Suppressor macrophage treated with lipopolysaccharide for 1 hour (primary cell): ENCODE data around the gene TADA2B.
"Not testable (repeated sequence)": the region's sequence is repeated elsewhere in the genome, so short reads cannot be mapped to it uniquely, and the experiment has no call there.

ENCODE experiments used
- DNase-seq, 3 donors: peaks; one replicate each; pipeline ENCODE4 v3.0.0-alpha.2; 2020 to 2022

The TADA2B gene

GRCh38 chr4:7061815-7062214 is 18.6 kb downstream of the TADA2B start:
- DNase-seq: no peak

DNA sequence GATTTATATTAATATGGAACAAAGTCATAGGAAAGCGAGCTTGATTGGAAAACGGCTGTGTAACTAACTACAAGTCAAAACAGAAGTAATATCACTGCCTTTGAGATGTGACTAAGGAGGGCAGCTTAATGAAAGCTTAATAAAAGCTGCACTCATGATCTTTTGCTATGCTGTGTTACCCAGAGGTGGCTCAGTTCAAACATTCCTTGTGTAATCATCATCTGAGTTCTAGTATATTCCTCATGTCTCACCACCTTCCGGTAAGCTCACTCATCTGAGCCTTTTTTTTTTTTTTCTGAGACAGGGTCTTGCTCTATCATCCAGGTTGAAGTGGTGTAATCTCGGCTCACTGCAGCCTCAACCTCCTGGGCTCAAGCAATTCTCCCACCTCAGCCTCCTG is 19.6 kb downstream of the TADA2B start:
- DNase-seq: no peak

- no peak for DNase-seq
Observed at GRCh38 chr4:7063362-7063761, 20.2 kb downstream of the TADA2B start.

DNA sequence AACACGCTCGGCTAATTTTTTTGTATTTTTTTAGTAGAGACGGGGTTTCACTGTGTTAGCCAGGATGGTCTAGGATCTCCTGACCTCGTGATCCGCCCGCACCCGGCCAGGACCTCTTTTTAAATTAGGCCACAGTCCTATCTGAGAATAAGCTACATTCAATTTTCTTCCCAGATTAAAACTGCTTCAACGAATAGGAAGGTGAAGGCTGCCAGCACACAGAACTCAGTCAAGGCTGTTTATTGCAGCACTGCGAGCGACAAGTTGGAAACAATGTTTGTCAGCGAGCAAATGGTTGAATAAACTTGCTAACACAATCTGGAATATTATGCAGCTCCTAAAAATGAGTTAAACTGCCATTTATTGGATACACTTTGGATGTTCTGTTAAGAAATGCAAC is 22.8 kb downstream of the TADA2B start:
- DNase-seq: no peak

- DNase-seq: no peak
Observed at GRCh38 chr4:7066493-7066892, 23.3 kb downstream of the TADA2B start.

- DNase-seq: no peak
Observed at GRCh38 chr4:7067126-7067451, 23.9 kb downstream of the TADA2B start.

DNA sequence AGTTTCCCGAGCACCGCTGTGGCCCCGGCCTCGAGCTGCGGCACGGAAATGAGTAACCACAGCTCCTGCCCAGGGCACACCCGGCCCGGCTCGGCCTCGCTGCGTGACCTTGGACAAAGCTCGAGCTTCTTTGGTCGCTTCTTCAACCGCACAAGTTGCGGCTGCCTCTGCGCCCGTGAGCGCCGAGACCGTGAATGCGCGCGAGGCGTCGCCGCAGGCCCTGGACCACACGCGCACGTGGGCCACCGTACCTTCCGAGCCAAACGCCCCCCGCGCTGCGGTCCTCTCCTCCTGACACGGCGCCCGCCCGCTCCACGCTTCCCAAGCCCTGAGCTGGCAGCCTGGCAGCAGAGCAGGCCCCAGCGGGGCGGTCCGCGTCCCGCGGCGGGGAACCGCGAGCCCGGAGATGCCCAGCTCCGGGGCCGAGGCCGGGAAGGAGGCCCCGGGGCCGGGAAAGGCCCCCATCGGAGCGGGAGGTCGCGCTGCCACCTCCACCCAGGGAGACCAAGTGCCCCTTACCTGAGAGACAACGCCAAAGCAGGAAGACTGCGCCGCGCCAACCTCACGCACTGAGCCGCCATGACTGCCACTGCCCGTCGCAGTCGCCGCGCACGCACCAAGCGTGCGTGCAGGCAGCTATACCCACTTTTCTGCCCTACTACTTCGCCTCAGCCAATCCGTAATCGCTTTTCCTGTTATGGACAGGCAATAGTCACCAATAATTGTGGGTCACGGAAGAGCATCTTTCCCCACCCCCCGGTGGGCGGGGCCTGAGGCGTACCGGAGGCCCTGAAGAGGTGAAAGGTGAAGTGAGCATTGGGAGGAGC is 24.5 kb downstream of the TADA2B start, which contains the start of gene GRPEL1:
Gene GRPEL1 (minus strand): TSS at position 613 of the 827 bp plus-strand sequence. CDS start 32 bp downstream, at position 581.
- peak; percentile 100 for DNase-seq

DNA sequence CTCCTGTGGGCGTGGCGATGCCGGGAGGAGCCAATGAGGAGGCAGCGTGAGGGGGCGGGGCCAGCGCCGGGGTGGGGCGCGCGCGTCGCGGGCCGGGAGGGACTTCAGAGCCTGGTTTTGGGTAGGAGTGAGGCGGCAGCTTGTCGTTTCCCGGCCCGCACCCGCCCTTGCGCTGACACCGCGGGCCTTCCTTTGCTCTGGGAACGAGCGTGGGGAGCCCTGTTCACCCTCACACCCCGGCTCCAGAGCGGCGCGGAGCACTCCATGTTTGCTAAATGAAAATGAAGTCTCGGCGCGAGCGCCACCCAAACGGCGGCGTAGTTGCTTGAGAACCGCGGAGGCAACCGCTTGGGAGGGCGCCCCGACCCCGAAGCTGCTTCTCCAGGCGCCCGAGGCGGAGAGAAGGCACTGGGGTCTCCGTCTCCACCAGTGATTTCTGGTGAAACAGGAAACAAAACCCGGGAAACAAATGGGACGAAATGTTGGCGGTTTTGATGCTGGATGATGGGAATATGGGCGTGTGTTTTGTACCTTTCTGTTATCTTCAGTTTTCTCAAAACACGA is 25.2 kb downstream of the TADA2B start:
- no peak for DNase-seq

GRCh38 chr4:7068883-7069282 is 25.7 kb downstream of the TADA2B start:
- peak in 1 of 3 donors; percentile 23 for DNase-seq

DNA sequence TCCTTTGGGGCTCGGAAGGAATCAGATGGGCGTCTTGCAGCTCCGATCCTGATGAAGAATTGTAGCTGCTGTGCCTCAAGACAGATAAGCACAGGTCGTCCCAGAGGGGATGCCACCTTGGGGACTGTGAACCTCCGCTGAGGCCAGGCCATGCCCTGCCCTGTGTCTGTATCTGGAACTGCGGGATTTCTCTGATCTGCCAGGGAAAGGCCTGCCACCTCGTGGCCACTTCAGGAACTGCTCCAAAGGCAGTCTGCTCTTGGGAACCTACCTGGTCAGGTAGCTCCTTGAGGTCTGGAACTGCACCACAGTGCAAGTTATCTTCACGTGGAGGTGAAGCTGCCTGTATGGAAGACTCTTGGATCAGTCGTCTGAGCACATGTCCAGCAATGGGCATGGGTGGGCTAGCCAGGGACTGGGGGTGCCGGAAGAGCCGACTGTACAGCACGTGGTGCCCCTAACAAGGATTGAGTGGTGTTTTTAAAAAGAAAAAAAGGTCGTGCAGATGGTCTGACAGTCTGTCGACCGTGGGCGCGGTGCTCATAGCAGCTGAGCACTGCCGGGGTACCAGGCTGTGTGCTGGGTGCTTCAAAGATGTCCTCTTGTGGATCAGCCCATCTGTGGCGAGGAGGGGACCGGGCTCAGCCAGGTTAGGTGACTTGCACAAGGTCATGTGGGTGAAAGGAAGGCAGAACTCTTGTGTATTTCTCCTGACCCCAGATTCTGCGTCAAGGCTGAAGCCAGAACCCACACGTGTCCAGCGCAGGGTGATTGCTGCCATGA is 27.7 kb downstream of the TADA2B start:
- DNase-seq: peak; percentile 85 to 88 (median 87)

- no peak for DNase-seq
Observed at GRCh38 chr4:7073059-7073458, 29.9 kb downstream of the TADA2B start.

DNA sequence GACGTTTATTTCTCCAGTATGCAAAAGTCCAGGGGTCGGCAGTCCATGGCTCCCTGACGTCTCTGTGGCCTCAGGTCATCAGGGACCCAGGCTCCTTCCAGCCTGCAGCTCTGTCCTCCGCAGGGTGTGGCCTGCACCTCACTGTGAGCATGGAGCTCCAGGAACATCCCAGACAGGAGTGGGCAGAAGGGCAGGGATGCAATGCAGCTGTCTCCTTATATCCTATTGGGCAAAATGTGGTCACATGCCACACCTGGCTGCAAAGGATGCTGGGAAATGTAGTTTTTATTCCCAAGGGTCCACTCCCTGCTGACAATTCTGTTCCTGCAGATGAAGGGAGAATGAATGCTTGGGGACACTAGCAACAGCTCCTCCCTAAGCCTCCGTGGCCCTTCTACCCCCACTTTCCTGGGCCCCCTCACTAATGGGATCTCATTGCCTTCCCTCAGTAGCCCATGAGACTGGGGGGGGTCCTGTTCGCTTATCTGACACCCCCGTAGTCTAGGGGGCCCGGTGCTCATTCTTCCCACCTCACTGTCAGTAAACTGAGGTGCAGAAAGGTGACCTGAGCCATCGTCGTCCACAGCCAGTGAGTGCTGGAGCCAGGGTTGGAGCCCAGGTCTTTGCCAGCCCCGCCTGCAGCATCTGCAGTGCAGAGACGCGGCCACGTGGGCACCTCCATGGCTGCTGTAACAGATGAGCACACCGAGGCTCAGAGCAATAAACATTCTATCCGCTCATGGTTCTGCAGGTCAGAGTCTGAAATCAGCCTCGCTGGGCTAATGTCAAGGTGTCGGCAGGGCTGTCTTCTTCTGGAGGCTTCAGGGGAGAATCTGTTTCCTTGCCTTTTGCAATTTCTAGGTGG is 30.6 kb downstream of the TADA2B start:
- DNase-seq: peak; percentile 35 to 46 (median 44)

GRCh38 chr4:7074426-7074825 is 31.3 kb downstream of the TADA2B start:
- DNase-seq: no peak

GRCh38 chr4:7075962-7076695 is 33.0 kb downstream of the TADA2B start:
- DNase-seq: peak; percentile 24 to 47 (median 27)

- no peak for DNase-seq
Observed at GRCh38 chr4:7076696-7077082, 33.5 kb downstream of the TADA2B start.

DNA sequence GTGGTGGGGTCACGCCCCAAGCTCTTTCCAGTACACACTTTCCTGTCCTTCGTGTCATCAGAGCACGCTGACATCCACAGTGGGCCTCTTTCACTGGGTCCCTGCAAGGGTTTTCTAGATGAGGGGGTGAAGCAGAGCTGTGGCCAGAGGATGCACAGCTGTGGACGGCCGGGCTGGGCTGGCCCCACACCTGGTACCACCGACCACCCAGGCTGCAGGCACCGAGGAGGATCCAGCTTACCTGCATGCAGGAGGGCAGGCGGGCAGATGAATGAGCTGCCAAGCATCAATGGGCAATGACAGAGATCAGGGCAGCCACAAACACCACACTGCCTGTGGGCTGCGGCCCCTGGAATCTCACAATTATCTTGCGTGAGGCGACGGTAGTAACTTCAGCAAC is 34.2 kb downstream of the TADA2B start:
- no peak for DNase-seq

DNA sequence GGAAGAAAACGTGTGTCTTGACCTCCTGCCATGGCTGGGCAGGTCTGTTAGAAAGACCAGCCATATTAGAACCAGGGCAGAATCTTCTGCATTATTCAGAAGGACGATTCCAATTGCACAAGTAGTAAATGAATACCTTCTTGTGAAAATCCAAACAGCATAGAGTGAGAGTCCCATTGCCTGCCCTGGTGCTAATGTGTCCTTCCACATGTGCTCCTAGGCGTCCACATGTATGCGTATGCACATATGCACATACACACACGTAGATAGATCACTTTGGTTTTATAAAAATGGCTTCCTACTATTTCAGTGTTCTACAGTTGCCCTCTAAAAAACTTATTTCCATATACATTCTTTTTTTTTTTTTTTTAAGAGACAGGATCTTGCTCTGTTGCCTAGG is 34.9 kb downstream of the TADA2B start:
- no peak for DNase-seq

- not testable (repeated sequence) for DNase-seq
Observed at GRCh38 chr4:7079483-7079882, 36.3 kb downstream of the TADA2B start.

DNA sequence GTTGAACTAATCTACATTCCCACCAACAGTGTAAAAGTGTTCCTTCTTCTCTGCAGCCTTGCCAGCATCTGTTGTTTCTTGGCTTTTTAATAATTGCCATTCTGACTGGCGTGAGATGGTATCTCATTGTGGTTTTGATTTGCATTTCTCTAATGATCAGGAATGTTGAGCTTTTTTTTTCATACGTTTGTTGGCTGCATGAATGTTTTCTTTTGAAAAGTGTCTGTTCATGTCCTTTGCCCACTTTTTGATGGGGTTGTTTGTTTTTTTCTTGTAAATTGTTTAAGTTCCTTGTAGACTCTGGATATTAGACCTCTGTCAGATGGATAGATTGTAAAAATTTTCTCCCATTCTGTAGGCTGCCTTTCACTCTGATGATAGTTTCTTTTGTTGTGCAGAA is 36.7 kb downstream of the TADA2B start:
- DNase-seq: not testable (repeated sequence)

GRCh38 chr4:7083597-7084563 is 40.7 kb downstream of the TADA2B start:
- peak in 1 of 3 donors; percentile 20 for DNase-seq

- DNase-seq: not testable (repeated sequence)
Observed at GRCh38 chr4:7084564-7084961, 41.4 kb downstream of the TADA2B start.
